H1 (cell line): ENCODE results near the gene MARCHF10. TPM values are rescaled to one million over a fixed set of nuclear protein-coding genes. Genes with fewer than 3 reads are reported as not detected.

ENCODE experiments used
- CTCF ChIA-PET: fragments of 300-600 bp; sonication (Branson Sonifier 250); formaldehyde crosslinking; loops from one replicate; lab custom pipeline; 2021; ENCODE audit not compliant: partially characterized antibody; lab: Charles Lee
- POLR2A ChIA-PET: fragments of 300-600 bp; sonication (Branson Sonifier 250); formaldehyde crosslinking; loops from one replicate; lab custom pipeline; 2021; ENCODE audit warnings: inconsistent platforms; ENCODE audit not compliant: partially characterized antibody; lab: Charles Lee
- DNase-seq, 2 experiments: peaks; one replicate each; pipeline versions ENCODE4 v3.0.0 to v3.0.0-alpha.2; 2010 to 2022; ENCODE audit warnings: low spot score in 2 of 2, low read depth in 1 of 2, mixed read lengths in 1 of 2
- FAIRE-seq: peaks from 2 replicates; lab custom pipeline; 2011; peaks lifted over from hg19 to GRCh38; lab: Jason Lieb, UNC
- H2AFZ ChIP-seq: 2 replicates; pipeline ENCODE4 v1.8.1; 2012; ENCODE audit warnings: low read length, inconsistent platforms
- H2AK5ac ChIP-seq: 2 replicates; pipeline ENCODE4 v1.6.1; 2013; ENCODE audit warnings: low read depth, low read length
- H2BK120ac ChIP-seq: replicated peaks from 2 replicates; pipeline ENCODE3; 2013; ENCODE audit warnings: low read depth, low read length, inconsistent platforms
- H2BK12ac ChIP-seq: 2 replicates; pipeline ENCODE4 v1.6.1; 2013; ENCODE audit warnings: low read depth, low read length
- H2BK15ac ChIP-seq: 2 replicates; pipeline ENCODE4 v1.6.1; 2013; ENCODE audit warnings: low read length
- H2BK20ac ChIP-seq: 2 replicates; pipeline ENCODE4 v1.6.1; 2013; ENCODE audit warnings: low read length
- H2BK5ac ChIP-seq: 2 replicates; pipeline ENCODE4 v1.6.1; 2013; ENCODE audit warnings: low read depth, low read length
- H3K14ac ChIP-seq: 2 replicates; pipeline ENCODE4 v1.6.1; 2013; ENCODE audit warnings: inconsistent platforms; ENCODE audit not compliant: insufficient read length
- H3K18ac ChIP-seq: 2 replicates; pipeline ENCODE4 v1.6.1; 2013; ENCODE audit warnings: low read length; ENCODE audit errors: extremely low read depth
- H3K23ac ChIP-seq: 2 replicates; pipeline ENCODE4 v1.6.1; 2013; ENCODE audit warnings: inconsistent platforms; ENCODE audit not compliant: insufficient read length
- H3K23me2 ChIP-seq: 2 replicates; pipeline ENCODE4 v1.6.1; 2013; ENCODE audit warnings: low read depth, low read length
- H3K27ac ChIP-seq: 2 replicates; pipeline ENCODE4 v1.6.1; 2011; ENCODE audit warnings: low read depth, low read length, inconsistent platforms
- H3K27me3 ChIP-seq, 4 experiments: replicated peaks in 1 of 4; 1 replicate in 1 of 4; 2 replicates in 3 of 4; pipeline versions ENCODE4 v1.6.1 to v1.8.1; 2011 to 2013; ENCODE audit warnings: low read length in 3 of 4, mild to moderate bottlenecking in 3 of 4, inconsistent platforms in 2 of 4, mixed read lengths in 2 of 4, moderate library complexity in 1 of 4; ENCODE audit not compliant: control insufficient read depth in 3 of 4, insufficient read depth in 3 of 4; ENCODE audit errors: extremely low read depth in 1 of 4
- H3K36me3 ChIP-seq, 4 experiments: 2 replicates each; pipeline versions ENCODE4 v1.6.1 to v1.8.1; 2011 to 2013; ENCODE audit warnings: mild to moderate bottlenecking in 4 of 4, low read length in 3 of 4, moderate library complexity in 2 of 4, control low read depth in 1 of 4, inconsistent platforms in 1 of 4; ENCODE audit not compliant: insufficient read depth in 4 of 4, control insufficient read depth in 2 of 4
- H3K4ac ChIP-seq: replicated peaks from 2 replicates; pipeline ENCODE3; 2013; ENCODE audit warnings: low read length, low read depth, mixed read lengths, inconsistent platforms; ENCODE audit not compliant: insufficient read length
- H3K4me1 ChIP-seq, 4 experiments: replicated peaks in 1 of 4; 1 replicate in 1 of 4; 2 replicates in 3 of 4; pipeline versions ENCODE4 v1.6.1 to v1.8.1; 2011 to 2013; ENCODE audit warnings: low read length in 3 of 4, inconsistent platforms in 2 of 4, mixed read lengths in 1 of 4; ENCODE audit not compliant: insufficient read depth in 4 of 4, control insufficient read depth in 3 of 4
- H3K4me2 ChIP-seq, 2 experiments: 2 replicates each; pipeline versions ENCODE4 v1.6.1 to v1.8.1; 2011 to 2013; ENCODE audit warnings: low read depth in 2 of 2, low read length in 2 of 2, control low read depth in 1 of 2, inconsistent platforms in 1 of 2, mild to moderate bottlenecking in 1 of 2; ENCODE audit not compliant: insufficient read depth in 1 of 2
- H3K4me3 ChIP-seq, 4 experiments: fragments of 200-600, 300-600 bp in 1 of 4; sonication (generic), shearing (Covaris generic), sonication (Bioruptor Twin) in 1 of 4; 2 replicates each; pipeline versions ENCODE4 v1.5.1 to v1.8.1; 2011 to 2016; ENCODE audit warnings: low read length in 4 of 4, low read depth in 3 of 4, control low read depth in 2 of 4, inconsistent platforms in 2 of 4, mild to moderate bottlenecking in 2 of 4, mixed read lengths in 1 of 4, moderate library complexity in 1 of 4; ENCODE audit not compliant: insufficient read depth in 2 of 4; ENCODE audit errors: extremely low read depth in 1 of 4
- H3K56ac ChIP-seq: replicated peaks from 2 replicates; pipeline ENCODE3; 2013; ENCODE audit warnings: low read depth, mild to moderate bottlenecking, mixed read lengths, low read length, inconsistent platforms; ENCODE audit not compliant: insufficient read length
- H3K79me1 ChIP-seq: 2 replicates; pipeline ENCODE4 v1.6.1; 2013; ENCODE audit warnings: low read depth, low read length, control low read depth
- H3K79me2 ChIP-seq, 2 experiments: 2 replicates each; pipeline versions ENCODE4 v1.6.1 to v1.8.1; 2012 to 2013; ENCODE audit warnings: low read length in 2 of 2, mild to moderate bottlenecking in 2 of 2, inconsistent platforms in 1 of 2; ENCODE audit not compliant: insufficient read depth in 2 of 2, control insufficient read depth in 1 of 2
- H3K9ac ChIP-seq, 4 experiments: replicated peaks in 1 of 4; 1 replicate in 1 of 4; 2 replicates in 3 of 4; pipeline versions ENCODE4 v1.6.1 to v1.8.1; 2011 to 2013; ENCODE audit warnings: low read depth in 3 of 4, low read length in 3 of 4, control low read depth in 2 of 4, mild to moderate bottlenecking in 2 of 4, moderate library complexity in 2 of 4, inconsistent platforms in 1 of 4; ENCODE audit errors: extremely low read depth in 1 of 4
- H3K9me3 ChIP-seq, 2 experiments: 2 replicates each; pipeline versions ENCODE4 v1.6.1 to v1.8.1; 2012 to 2013; ENCODE audit warnings: mild to moderate bottlenecking in 2 of 2, moderate library complexity in 2 of 2, control low read depth in 1 of 2, inconsistent platforms in 1 of 2, low read depth in 1 of 2, low read length in 1 of 2, mixed read lengths in 1 of 2; ENCODE audit not compliant: insufficient read depth in 2 of 2
- H4K20me1 ChIP-seq, 2 experiments: replicated peaks in 1 of 2; 2 replicates each; pipeline versions ENCODE3 to v1.8.1; 2011 to 2013; ENCODE audit warnings: inconsistent platforms in 2 of 2, low read length in 2 of 2, mild to moderate bottlenecking in 1 of 2; ENCODE audit not compliant: insufficient read depth in 2 of 2, control insufficient read depth in 1 of 2
- H4K5ac ChIP-seq: 2 replicates; pipeline ENCODE4 v1.6.1; 2013; ENCODE audit warnings: low read length, low read depth, mixed read lengths, inconsistent platforms; ENCODE audit not compliant: insufficient read length
- H4K8ac ChIP-seq: 2 replicates; pipeline ENCODE4 v1.8.0; 2013; ENCODE audit warnings: mild to moderate bottlenecking, moderate library complexity, low read length, inconsistent platforms; ENCODE audit not compliant: insufficient read depth; ENCODE audit errors: extremely low read depth
- H4K91ac ChIP-seq: replicated peaks from 2 replicates; pipeline ENCODE3; 2013; ENCODE audit warnings: low read length, mixed read lengths, inconsistent platforms; ENCODE audit not compliant: insufficient read length
- ASH2L ChIP-seq: fragments of 200-600, 300-600 bp; sonication (generic); IDR thresholded peaks from one replicate; pipeline ENCODE4 v1.7.1; 2017; ENCODE audit warnings: low read length
- BCL11A ChIP-seq, 2 experiments: IDR thresholded peaks; one replicate each; pipeline ENCODE4 v1.6.1; 2011; ENCODE audit warnings: low read depth in 2 of 2, low read length in 2 of 2, mild to moderate bottlenecking in 2 of 2
- CHD2 ChIP-seq: IDR thresholded peaks from 2 replicates; pipeline ENCODE4 v1.6.1; 2012; ENCODE audit warnings: low read length, improper control_type of control experiment
- GTF2F1 ChIP-seq: IDR thresholded peaks from 2 replicates; pipeline ENCODE4 v1.6.1; 2012; ENCODE audit warnings: low read depth, low read length, improper control_type of control experiment, borderline replicate concordance
- JUN ChIP-seq: IDR thresholded peaks from 2 replicates; pipeline ENCODE4 v1.6.1; 2011; ENCODE audit warnings: low read depth, mild to moderate bottlenecking, improper control_type of control experiment, low read length
- KDM5A ChIP-seq: fragments of 200-600 bp; IDR thresholded peaks from 2 replicates; pipeline ENCODE4 v1.7.1; 2012; ENCODE audit warnings: mild to moderate bottlenecking, low read length, inconsistent platforms, mixed read lengths
- POLR2A ChIP-seq, 2 experiments: IDR thresholded peaks; 1 replicate in 1 of 2; 2 replicates in 1 of 2; pipeline ENCODE4 v1.6.1; 2011; ENCODE audit warnings: low read depth in 2 of 2, low read length in 2 of 2, mild to moderate bottlenecking in 2 of 2; ENCODE audit errors: control extremely low read depth in 1 of 2
- SAP30 ChIP-seq: fragments of 300-600 bp; sonication (generic); IDR thresholded peaks from 2 replicates; pipeline ENCODE4 v1.7.1; 2012; ENCODE audit warnings: low read length, moderate library complexity, mild to moderate bottlenecking, inconsistent platforms; ENCODE audit not compliant: insufficient read depth, insufficient replicate concordance
- SRF ChIP-seq: IDR thresholded peaks from 2 replicates; pipeline ENCODE4 v1.6.1; 2011; ENCODE audit warnings: mild to moderate bottlenecking, low read depth, low read length, moderate library complexity
- SUZ12 ChIP-seq: fragments of 200-600 bp; sonication (generic); IDR thresholded peaks from 2 replicates; pipeline ENCODE4 v1.6.1; 2012; ENCODE audit warnings: mild to moderate bottlenecking, inconsistent platforms, low read length, moderate library complexity, mixed read lengths
- WGBS, 2 experiments: shearing (Covaris generic) in 1 of 2; methylation state at CpG; one replicate each; pipeline versions ENCODE4 v1.1.6 to v1.1.7; 2013 to 2015; ENCODE audit warnings: low lambda C conversion rate in 2 of 2, mixed read lengths in 2 of 2, inconsistent platforms in 1 of 2, low coverage in 1 of 2, missing lambda C conversion rate in 1 of 2; ENCODE audit not compliant: insufficient replicate concordance in 2 of 2, insufficient coverage in 1 of 2, insufficient read length in 1 of 2; ENCODE audit errors: extremely low coverage in 1 of 2, missing lambda C conversion rate in 1 of 2; 5-methylcytosine and 5-hydroxymethylcytosine counted together
- polyA plus RNA-seq, 7 experiments: library from polyadenylated mRNA; depleted of rRNA in 3 of 7; stranded (reverse) in 5 of 7; unstranded in 2 of 7; fragments of >200 nt in 5 of 7; fragments of 200-250 nt in 2 of 7; gene quantifications; 1 replicate in 5 of 7; 2 replicates in 1 of 7; 4 replicates in 1 of 7; pipeline versions ENCODE4 v1.2.1 to v1.2.3, GENCODE V29; 2011 to 2013; ENCODE audit warnings: missing spikeins in 2 of 7, mixed read lengths in 2 of 7
- total RNA-seq: library from RNA; stranded (reverse); fragmentation: NEBNext Ultra II Directional; extraction: Animal tissue kit (Norgen Biotek cat#: 25700); gene quantifications from 2 replicates; pipeline ENCODE4 v1.2.1, GENCODE V29; 2021
- TF ChIP-seq, protein P1 (sequence below): IDR thresholded peaks from 2 replicates; pipeline ENCODE4 v1.6.1; 2011; ENCODE audit warnings: low read depth, mild to moderate bottlenecking, low read length; ENCODE audit not compliant: insufficient read depth

MARCHF10 gene
- total and polyA plus RNA-seq, 2 of the 8 experiments (the other 6 are each of a cell fraction or from before 2014, with no cell fraction given), result 0.48 to 0.73 TPM

DNA sequence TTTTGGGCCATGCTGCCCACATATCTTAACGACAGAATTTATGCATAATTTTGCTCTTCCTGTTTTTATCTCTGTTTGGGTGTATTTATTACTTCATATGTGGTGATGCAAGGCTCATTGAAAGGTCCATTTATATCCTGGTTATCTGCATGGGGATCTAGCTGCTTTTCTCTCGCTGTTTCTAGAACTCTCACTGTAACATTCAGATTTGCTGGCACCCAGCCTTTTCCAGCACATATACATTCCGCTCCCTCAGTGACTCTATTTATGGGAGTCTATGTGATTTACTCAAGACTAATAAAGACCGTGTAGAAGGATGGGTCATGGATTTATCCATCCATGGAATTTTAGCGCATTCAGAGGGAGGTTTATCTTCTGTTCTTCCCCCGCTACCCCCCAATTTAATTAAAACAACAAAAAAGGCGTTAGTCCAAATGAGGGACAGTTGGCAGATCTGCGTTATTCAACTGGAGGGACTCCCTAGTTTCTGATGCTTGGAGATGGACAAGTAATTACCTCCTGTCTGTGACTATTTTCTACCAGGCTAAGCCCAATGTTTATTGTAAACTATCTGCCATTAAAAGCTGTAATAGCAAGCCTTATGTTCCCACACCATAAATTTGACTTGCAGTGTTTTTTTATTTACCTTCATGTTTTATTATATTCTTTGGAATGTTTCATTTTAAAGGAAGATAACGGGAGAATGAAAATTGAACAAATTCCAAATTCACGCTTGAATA is 19.8 kb upstream of the MARCHF10 start:
- no peak overlapping the region for H2AK5ac ChIP-seq
- H3K27ac ChIP-seq, result no peak overlapping the region
- H3K23ac ChIP-seq, result no peak overlapping the region
- H3K9ac ChIP-seq, result no peak overlapping the region
- no peak overlapping the region for H2BK120ac ChIP-seq
- H3K79me2 ChIP-seq, result no peaks in the 10 kb centered on the region
- DNase-seq, result no peak
- no peak overlapping the region for H4K5ac ChIP-seq
- TF ChIP-seq, protein P1, sequence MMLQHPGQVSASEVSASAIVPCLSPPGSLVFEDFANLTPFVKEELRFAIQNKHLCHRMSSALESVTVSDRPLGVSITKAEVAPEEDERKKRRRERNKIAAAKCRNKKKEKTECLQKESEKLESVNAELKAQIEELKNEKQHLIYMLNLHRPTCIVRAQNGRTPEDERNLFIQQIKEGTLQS, result no peak
- TF ChIP-seq CHD2 (no peak), SUZ12 (no peak), GTF2F1 (no peak), ASH2L (no peak), SRF (no peak), KDM5A (no peak), POLR2A (IDR thresholded peaks at IDR 0.05; ENCODE audit: control extremely low read depth in 1 of 2, low read depth in 2 of 2, low read length in 2 of 2) (no peak), SAP30 (no peak), JUN (no peak), BCL11A (IDR thresholded peaks at IDR 0.05; ENCODE audit: low read depth in 2 of 2, low read length in 2 of 2) (no peak)
- H4K91ac ChIP-seq, result no peak overlapping the region
- no peak overlapping the region for H3K4me3 ChIP-seq
- H3K36me3 ChIP-seq, result no peaks in the 10 kb centered on the region
- FAIRE-seq, result no peak
- no peak overlapping the region for H3K14ac ChIP-seq
- ChIA-PET CTCF (interaction anchor here (0.7 to 1.1 kb wide), 3 partner anchors 19 to 639 kb away, joined by 3 read pairs; no protein-coding TSS in a partner anchor), POLR2A (no interaction called here)
- no peaks in the 10 kb centered on the region for H3K79me1 ChIP-seq
- no peak overlapping the region for H3K4me2 ChIP-seq
- no peak overlapping the region for H3K56ac ChIP-seq
- H3K18ac ChIP-seq, result no peak overlapping the region
- H4K8ac ChIP-seq, result no peak overlapping the region
- H4K20me1 ChIP-seq, result no peaks in the 10 kb centered on the region
- no peak overlapping the region for H2BK12ac ChIP-seq
- H3K9me3 ChIP-seq, result no peaks in the 10 kb centered on the region
- H3K23me2 ChIP-seq, result no peaks in the 10 kb centered on the region
- H3K4me1 ChIP-seq, result peaks cover 0 to 9% (median 6%) of the 10 kb centered on the region in 4 experiments; a peak in 4 of 7 replicates
- H2AFZ ChIP-seq, result 0 out of 2 replicates have a peak overlapping the region, but pooled peaks have one; percentile 18
- no peak overlapping the region for H2BK15ac ChIP-seq
- H3K27me3 ChIP-seq, result no peaks in the 10 kb centered on the region
- H3K4ac ChIP-seq, result no peak overlapping the region
- no peak overlapping the region for H2BK5ac ChIP-seq
- WGBS, 2 experiments, result 87% methylated on average over 10 of the region's 10 CpGs; no CpG with 5 or more reads in 1 of the 2 experiments
- no peak overlapping the region for H2BK20ac ChIP-seq
